Coronary artery (tissue), 2 donors: ENCODE results near the gene DDAH2.
A peak's percentile ranks its signal among the peaks of the same experiment; 100 is the strongest.

Experiments used
- DNase-seq: peaks from one replicate; pipeline ENCODE4 v3.0.0-alpha.2; 2017; ENCODE audit warnings: low spot score
- H3K27ac ChIP-seq, 2 donors: fragments of 200-600 bp; sonication (generic); one replicate each; pipeline ENCODE4 v1.5.1; 2016 to 2019
- H3K4me3 ChIP-seq: fragments of 200-600 bp; sonication (generic); 2 replicates; pipeline ENCODE4 v1.5.1; 2016; ENCODE audit warnings: mild to moderate bottlenecking, moderate library complexity
- TF ChIP-seq, protein P1 (sequence below): fragments of 200-600 bp; sonication (generic); IDR thresholded peaks from one replicate; pipeline ENCODE4 v1.5.1; 2019; ENCODE audit warnings: antibody characterized with exemption

The DDAH2 gene

DNA sequence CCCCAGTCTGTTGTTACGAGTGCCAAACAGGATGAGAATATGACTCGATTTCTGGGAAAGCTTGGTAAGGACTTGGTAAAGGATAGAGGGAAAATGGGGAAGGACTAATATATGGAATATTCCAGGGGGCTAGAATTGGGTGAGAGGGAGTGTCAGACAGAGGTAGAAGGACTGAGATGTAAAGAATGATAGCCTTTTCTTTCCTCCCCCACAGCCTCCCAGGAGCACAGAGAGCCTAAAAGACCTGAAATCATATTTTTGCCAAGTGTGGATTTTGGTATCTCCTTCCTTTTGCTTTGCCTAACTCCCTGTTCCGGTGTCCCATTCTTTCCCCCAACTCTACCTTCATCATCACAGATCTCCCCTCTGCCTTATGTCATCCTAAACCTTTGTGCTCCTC lies 13.8 kb upstream of the DDAH2 start:
- no peak for DNase-seq
- Histone ChIP-seq H3K27ac (no peak overlapping the region), H3K4me3 (no peak overlapping the region)
- TF ChIP-seq, protein P1, sequence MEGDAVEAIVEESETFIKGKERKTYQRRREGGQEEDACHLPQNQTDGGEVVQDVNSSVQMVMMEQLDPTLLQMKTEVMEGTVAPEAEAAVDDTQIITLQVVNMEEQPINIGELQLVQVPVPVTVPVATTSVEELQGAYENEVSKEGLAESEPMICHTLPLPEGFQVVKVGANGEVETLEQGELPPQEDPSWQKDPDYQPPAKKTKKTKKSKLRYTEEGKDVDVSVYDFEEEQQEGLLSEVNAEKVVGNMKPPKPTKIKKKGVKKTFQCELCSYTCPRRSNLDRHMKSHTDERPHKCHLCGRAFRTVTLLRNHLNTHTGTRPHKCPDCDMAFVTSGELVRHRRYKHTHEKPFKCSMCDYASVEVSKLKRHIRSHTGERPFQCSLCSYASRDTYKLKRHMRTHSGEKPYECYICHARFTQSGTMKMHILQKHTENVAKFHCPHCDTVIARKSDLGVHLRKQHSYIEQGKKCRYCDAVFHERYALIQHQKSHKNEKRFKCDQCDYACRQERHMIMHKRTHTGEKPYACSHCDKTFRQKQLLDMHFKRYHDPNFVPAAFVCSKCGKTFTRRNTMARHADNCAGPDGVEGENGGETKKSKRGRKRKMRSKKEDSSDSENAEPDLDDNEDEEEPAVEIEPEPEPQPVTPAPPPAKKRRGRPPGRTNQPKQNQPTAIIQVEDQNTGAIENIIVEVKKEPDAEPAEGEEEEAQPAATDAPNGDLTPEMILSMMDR = no peak

DNA sequence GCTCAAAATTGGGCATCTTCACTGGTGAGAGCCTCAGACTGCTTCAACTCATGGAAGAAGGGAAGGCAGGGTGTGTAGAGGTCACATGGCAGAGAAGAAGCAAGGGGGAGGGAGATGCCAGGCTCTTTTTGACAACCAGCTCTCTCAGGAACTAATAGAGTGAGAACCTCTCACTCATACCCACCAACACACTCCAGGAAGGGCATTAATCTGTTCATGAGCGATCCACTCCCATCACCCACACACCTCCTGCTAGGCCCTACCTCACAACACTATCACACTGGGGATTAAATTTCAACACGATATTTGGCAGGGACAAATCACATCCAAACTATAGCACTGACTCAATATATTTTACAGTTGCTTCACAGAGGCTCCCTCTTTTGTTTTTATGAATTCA lies 12.7 kb upstream of the DDAH2 start:
- Histone ChIP-seq H3K4me3 (no peak overlapping the region), H3K27ac (no peak overlapping the region)
- TF ChIP-seq, protein P1 = no peak
- DNase-seq = no peak

DNA sequence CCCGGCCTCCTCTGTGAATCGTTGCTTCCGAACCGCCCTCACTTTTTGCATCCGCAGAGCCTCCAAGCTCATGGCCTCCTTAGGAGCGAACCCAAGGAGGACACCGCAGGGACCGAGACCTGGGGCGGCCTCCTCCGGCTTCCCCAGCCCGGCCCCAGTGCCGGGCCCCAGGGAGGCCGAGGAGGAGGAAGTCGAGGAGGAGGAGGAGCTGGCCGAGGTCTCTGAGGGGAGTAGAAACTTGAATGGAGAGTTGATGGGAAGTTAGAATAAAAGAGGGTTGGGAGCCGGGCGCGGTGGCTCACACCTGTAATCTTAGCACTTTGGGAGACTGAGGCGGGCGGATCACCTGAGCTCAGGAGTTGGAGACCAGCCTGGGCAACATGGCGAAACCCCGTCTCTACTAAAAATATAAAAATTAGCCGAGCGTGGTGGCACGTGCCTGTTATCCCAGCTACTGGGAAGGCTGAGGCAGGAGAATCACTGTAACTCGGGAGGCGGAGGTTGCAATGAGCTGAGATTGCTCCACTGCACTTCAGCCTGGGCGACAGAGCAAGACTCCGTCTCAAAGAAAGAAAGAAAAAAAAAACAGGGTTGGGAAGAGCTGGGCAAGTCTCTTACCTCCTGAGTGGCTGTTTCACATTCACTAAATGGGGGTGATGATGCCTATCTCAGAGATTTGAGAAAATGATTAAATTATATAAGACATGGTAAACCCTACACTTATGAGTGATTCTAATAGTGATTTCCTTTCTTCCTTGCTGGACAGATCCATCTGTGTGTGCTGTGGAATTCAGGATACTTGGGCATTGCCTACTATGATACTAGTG lies 11.5 kb upstream of the DDAH2 start:
- H3K27ac ChIP-seq = peak overlapping the region; percentile 33 to 64
- TF ChIP-seq, protein P1 = no peak
- peak overlapping the region; percentile 88 for H3K4me3 ChIP-seq
- no peak for DNase-seq

DNA sequence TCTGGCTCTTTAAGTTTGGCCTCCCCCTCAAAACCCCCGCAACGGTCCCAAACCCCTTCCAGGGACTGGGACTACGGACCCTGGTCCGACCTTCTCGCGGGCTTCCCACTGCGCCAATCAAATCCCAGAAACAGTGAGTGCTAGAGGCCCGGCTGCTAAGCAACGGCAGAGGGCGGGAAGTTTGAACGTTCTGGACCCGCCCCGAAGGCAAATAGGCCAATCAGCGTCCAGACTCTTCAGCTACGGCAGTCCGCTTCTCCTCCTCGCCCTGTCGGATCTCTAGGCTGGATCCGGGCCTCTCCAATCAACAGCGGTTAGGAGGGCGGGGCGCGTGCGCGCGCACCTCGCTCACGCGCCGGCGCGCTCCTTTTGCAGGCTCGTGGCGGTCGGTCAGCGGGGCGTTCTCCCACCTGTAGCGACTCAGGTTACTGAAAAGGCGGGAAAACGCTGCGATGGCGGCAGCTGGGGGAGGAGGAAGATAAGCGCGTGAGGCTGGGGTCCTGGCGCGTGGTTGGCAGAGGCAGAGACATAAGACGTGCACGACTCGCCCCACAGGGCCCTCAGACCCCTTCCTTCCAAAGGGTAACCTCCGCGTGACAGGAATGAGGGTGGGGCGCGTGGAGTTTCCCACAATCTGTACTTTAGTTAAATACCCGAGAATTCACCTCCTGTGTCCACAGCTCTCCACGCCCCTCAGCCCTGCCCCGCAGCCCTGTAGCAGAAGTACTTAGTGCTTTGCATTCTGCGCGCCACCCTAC lies 10.7 kb upstream of the DDAH2 start, which contains the start of gene MSH5:
MSH5 (plus strand) TSS at position 367 of the 758 bp plus-strand sequence. CDS start 462 bp downstream, outside the sequence.
- DNase-seq = peak; percentile 99
- peak within 1 kb of the TSS; percentile 88 for H3K4me3 ChIP-seq
- TF ChIP-seq, protein P1 = no peak
- H3K27ac ChIP-seq = peak within 1 kb of the TSS; percentile 33 to 64

DNA sequence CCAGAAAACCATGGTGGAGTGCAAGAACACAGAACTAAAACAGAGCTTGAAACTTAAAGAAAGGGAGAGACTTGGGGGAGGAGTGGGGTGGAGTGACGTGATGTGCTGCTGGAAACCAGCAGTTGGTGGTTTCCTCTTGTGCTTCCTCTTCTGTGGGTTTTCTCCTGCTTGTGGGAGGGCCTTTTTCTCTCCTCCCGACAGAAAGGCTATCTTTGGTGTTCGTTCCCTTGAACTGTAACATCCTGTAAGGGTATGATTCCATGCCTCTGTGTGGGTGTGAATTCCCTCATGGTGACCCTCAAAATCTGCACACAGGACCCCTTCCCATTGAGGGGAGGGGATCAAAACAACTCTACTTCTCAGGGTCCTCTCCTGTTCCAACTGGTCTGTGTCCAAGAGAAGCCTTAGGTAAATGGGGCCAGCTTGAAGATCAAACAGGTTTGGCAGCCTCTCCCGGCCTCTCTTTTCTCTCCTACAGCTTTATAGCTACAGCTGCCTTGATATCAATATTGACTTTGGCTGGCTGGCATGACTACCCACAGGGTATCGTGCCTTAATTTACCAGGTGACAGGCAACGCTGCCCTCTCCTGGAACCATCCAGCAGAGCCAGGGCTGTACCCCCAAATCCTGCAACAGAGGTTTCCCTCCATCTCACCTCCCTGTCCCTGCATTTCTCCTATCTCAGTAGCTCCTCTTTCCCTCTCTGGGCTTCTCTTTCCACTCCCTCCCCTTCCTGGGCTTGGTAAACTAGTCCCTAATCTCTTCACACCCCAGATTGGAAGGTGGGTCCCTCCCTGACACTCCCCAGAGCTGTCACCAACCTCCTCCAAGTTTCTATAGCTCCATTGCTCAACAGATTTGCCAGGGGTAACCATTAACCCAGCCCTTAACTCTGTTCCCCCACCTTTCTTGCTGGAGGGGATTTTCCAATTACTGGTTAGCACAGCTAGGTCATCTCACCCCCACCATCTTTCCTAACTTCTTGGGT lies 9.2 kb upstream of the DDAH2 start:
- TF ChIP-seq, protein P1 = no peak
- Histone ChIP-seq H3K27ac (peak overlapping the region; percentile 22 to 94), H3K4me3 (peak overlapping the region; percentile 21)
- DNase-seq = no peak

DNA sequence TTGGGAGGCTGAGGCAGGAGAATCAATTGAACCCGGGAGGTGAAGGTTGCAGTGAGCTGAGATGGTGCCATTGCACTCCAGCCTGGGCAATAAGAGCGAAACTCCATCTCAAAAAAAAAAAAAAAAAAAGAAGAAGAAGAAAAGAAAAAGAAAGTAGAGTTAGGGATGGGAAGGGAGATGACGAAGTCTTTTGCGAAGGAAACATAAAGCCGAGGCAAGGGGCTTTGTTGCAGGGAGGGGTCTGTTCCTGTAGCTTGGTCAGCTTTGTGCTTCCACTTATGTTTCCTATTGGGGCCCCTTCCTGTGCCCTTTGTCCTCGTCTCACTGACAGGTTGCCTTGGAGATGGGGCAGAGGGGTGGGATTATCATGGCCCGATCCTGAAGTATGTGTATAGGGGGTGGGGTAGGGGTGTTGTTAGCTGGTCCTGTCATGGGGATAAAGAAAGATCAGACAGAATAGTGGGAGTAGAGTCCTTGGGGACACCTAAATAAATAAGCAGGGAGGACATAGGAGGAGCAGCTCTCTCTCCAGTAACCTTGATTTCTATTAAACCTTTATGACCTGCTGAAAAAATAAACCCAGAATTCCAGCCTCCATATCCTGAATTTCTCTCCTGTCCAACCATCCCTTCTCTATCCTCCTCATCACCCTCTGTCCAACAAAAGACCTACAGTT lies 8.4 kb upstream of the DDAH2 start:
- TF ChIP-seq, protein P1 = no peak
- no peak for DNase-seq
- Histone ChIP-seq H3K27ac (peak overlapping the region in 1 of 2 donors; percentile 94), H3K4me3 (peak overlapping the region; percentile 76)
